Astrocyte of the cerebellum (primary cell): ENCODE results near the gene TMEM97.

Experiments used
- DNase-seq: peaks from one replicate; pipeline ENCODE4 v3.0.0-alpha.2; 2011; ENCODE audit warnings: low read depth
- H3K4me3 ChIP-seq: 2 replicates; pipeline ENCODE4 v1.5.1; 2011; ENCODE audit warnings: mild to moderate bottlenecking, low read depth, low read length, moderate library complexity
- in situ Hi-C: cut with HindIII; loops from 2 replicates; pipeline ENCODE4 v1.10.0; 2017; ENCODE audit warnings: low sequenced_read_pairs
- TF ChIP-seq, protein P1 (sequence below): IDR thresholded peaks from 2 replicates; pipeline ENCODE4 v1.5.1; 2012; ENCODE audit warnings: low read length, low read depth, moderate library complexity, mild to moderate bottlenecking; ENCODE audit errors: missing control alignments

The TMEM97 gene

DNA sequence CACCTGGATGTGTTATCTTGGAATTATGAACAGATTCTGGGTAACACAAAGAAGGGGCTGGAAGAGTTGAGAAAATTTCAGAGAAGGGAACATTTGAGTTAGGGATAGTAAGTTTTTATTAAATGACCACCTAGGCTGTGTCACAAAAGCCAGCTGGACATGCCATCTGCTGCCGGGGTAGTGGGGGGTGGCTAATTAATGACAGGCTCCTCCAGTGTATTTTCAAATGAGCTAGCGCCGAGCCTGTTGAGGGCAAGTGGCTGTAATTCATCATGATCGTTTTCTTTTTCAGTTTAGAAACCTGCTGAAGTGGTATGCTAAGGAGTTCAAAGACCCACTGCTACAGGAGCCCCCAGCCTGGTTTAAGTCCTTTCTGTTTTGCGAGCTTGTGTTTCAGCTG is 6.2 kb downstream of the TMEM97 start:
- DNase-seq = no peak
- in situ Hi-C loops = no loop called here
- TF ChIP-seq, protein P1, sequence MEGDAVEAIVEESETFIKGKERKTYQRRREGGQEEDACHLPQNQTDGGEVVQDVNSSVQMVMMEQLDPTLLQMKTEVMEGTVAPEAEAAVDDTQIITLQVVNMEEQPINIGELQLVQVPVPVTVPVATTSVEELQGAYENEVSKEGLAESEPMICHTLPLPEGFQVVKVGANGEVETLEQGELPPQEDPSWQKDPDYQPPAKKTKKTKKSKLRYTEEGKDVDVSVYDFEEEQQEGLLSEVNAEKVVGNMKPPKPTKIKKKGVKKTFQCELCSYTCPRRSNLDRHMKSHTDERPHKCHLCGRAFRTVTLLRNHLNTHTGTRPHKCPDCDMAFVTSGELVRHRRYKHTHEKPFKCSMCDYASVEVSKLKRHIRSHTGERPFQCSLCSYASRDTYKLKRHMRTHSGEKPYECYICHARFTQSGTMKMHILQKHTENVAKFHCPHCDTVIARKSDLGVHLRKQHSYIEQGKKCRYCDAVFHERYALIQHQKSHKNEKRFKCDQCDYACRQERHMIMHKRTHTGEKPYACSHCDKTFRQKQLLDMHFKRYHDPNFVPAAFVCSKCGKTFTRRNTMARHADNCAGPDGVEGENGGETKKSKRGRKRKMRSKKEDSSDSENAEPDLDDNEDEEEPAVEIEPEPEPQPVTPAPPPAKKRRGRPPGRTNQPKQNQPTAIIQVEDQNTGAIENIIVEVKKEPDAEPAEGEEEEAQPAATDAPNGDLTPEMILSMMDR = no peak
- no peak overlapping the region for H3K4me3 ChIP-seq

DNA sequence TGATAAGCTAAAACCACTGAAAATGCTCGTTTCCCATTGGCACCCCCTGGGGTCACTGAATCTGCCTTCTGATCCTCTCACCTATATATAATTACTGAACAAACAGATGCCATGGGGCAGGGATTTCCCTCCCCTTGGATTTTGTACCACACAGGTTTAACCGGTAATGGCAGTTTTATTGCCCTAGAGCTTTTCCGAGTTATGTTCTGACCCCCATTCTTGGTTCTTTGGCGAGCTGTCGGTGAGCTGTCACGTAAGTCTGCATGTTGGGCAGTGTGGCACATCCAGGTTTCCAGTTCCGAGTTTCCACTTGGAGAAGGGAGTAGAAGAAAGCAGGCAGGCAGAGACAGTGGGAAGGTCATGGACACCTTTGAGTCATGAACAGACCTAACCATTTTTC is 7.1 kb downstream of the TMEM97 start:
- no peak overlapping the region for H3K4me3 ChIP-seq
- in situ Hi-C loops = no loop called here
- TF ChIP-seq, protein P1 = no peak
- no peak for DNase-seq

DNA sequence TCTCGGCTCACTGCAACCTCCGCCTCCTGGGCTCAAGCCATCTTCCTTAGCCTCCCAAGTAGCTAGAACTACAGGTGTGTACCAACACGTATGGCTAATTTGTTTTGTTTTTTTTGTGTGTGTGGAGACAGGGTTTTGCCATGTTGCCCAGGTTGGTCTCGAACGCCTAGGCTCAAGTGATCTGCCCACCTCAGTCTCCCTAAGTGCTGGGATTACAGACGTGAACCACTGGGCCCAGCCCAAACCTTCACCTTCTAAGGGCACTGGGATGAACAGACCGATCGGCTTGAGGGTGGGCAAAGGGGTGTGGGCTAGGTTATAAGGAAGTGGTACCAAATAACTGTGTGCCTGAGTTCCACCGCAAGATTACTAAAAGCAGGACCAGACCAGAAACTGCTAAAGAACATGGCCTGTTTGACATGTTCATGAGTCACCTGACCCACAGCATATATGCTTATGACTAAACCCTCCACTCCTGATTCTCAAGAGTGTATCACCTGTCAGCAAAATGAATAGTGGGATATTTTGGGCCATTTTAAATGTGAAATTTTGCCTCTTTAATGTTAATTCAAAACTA is 8.1 kb downstream of the TMEM97 start:
- DNase-seq = no peak
- no peak overlapping the region for H3K4me3 ChIP-seq
- TF ChIP-seq, protein P1 = no peak
- in situ Hi-C loops = no loop called here

- TF ChIP-seq, protein P1 = no peak
- in situ Hi-C loops = no loop called here
- no peak for DNase-seq
- no peak overlapping the region for H3K4me3 ChIP-seq
These were observed 8.7 kb downstream of the TMEM97 start for GRCh38 chr17:28327709-28328108.

DNA sequence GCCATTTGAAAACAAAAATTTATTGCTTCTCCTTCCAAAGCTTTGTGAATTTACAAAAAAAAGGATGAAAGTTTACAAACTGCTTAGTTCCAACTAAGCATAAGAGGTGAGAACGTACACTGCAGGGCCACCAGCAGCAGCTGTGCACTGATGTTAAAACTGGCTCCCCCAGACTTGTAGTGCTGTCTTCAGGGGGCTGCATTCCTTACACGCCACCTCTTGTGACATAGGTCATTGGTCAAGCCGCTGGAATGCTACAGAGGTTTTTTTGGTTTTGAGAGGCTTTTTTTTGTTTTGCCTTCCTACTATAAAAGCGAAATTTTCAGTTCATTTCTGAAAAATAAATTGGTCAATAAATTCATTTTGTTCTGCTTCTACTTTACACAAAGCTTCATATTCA is 9.3 kb downstream of the TMEM97 start:
- DNase-seq = no peak
- in situ Hi-C loops = no loop called here
- TF ChIP-seq, protein P1 = no peak
- no peak overlapping the region for H3K4me3 ChIP-seq

DNA sequence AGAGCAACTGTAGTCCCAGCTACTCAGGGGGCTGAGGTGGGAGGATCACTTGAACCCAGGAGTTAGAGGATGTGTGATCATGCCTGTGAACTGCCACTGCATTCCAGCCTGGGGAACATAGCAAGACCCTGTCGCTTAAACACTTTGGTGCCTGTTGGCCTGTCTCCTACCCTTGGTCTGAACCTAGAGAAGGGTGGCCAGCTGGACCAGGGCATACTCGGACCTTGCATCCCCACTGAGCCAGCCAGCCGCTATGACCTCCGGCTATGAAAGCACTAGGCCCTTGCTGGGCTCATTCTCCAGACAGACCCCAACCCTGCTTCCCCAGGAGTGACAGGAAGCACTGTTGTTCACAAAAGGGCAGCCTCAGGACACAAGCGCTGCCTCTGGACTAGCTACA is 11.7 kb downstream of the TMEM97 start:
- H3K4me3 ChIP-seq = no peak overlapping the region
- TF ChIP-seq, protein P1 = no peak
- no peak for DNase-seq
- in situ Hi-C loops = no loop called here
